NT2/D1 (cell line): ENCODE results near the gene CYP21A2.
"Not testable (repeated sequence)": the region's sequence is repeated elsewhere in the genome, so short reads cannot be mapped to it uniquely, and the experiment has no call there.

Experiments
- DNase-seq: peaks from one replicate; pipeline ENCODE4 v3.0.0-alpha.2; 2011; ENCODE audit warnings: low read depth, low spot score
- H3K27me3 ChIP-seq: 2 replicates; pipeline ENCODE4 v1.6.0; 2011; ENCODE audit warnings: mild to moderate bottlenecking; ENCODE audit not compliant: insufficient read length, insufficient read depth
- H3K36me3 ChIP-seq: 2 replicates; pipeline ENCODE4 v1.6.1; 2011; ENCODE audit warnings: mild to moderate bottlenecking, low read length, mixed read lengths; ENCODE audit not compliant: insufficient read depth, insufficient read length
- H3K4me1 ChIP-seq: 2 replicates; pipeline ENCODE4 v1.5.1; 2011; ENCODE audit not compliant: insufficient read depth, insufficient read length
- H3K4me3 ChIP-seq: 2 replicates; pipeline ENCODE4 v1.5.1; 2011; ENCODE audit warnings: low read depth; ENCODE audit not compliant: insufficient read length
- H3K9ac ChIP-seq: 2 replicates; pipeline ENCODE4 v1.6.0; 2011; ENCODE audit warnings: low read depth; ENCODE audit not compliant: insufficient read length
- H3K9me3 ChIP-seq: 2 replicates; pipeline ENCODE4 v1.5.1; 2011; ENCODE audit warnings: mild to moderate bottlenecking, low read length; ENCODE audit not compliant: insufficient read depth

CYP21A2 gene

GRCh38 chr6:32037598-32038524 is at the start of gene CYP21A2:
Gene CYP21A2 (plus strand): TSS chr6:32038415. CDS start chr6:32038423, 8 bp downstream.
- H3K4me3 ChIP-seq, H3K9ac ChIP-seq, H3K4me1 ChIP-seq, H3K36me3 ChIP-seq, DNase-seq, H3K9me3 ChIP-seq, H3K27me3 ChIP-seq: not testable (repeated sequence)

DNA sequence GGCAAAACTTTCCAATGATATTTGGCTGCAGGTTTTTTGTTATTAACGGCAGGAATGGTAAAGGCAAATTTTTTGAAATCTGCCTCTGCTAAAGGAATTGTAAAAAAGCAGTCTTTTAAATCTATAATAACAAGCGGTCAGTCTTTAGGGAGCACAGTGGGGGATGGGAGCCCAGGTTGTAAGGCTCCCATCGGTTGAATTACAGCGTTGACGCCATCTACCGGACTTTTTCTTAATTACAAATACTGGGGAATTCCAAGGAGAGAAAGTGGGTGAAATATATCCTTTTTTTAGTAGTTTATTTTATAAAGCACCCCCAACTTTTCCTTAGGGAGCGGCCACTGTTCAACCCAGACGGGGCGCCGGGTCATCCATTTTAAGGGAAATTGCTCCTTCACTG is 48.9 kb upstream of the CYP21A2 start:
- H3K9ac ChIP-seq = not testable (repeated sequence)

DNA sequence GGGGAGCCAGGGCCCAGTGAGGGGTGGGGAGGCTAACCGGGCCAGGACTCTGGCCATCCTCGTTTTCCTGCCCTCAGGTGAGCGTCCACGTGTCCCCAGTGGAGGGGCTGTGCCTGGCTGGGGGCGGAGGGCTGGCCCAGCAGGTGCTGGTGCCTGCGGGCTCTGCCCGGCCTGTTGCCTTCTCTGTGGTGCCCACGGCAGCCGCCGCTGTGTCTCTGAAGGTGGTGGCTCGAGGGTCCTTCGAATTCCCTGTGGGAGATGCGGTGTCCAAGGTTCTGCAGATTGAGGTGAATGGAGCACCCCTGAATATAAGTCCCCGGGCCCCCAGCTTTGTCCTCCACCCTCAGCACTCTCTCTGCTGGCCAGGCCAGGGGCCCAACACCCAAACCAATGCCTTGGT is 43.8 kb upstream of the CYP21A2 start:
- H3K4me3 ChIP-seq, H3K4me1 ChIP-seq, H3K36me3 ChIP-seq, DNase-seq, H3K9ac ChIP-seq, H3K9me3 ChIP-seq, H3K27me3 ChIP-seq: not testable (repeated sequence)

More for the DNA sequence above, 48.9 kb upstream of the CYP21A2 start:
- H3K4me3 ChIP-seq, H3K9me3 ChIP-seq, DNase-seq, H3K36me3 ChIP-seq, H3K27me3 ChIP-seq, H3K4me1 ChIP-seq: not testable (repeated sequence)

DNA sequence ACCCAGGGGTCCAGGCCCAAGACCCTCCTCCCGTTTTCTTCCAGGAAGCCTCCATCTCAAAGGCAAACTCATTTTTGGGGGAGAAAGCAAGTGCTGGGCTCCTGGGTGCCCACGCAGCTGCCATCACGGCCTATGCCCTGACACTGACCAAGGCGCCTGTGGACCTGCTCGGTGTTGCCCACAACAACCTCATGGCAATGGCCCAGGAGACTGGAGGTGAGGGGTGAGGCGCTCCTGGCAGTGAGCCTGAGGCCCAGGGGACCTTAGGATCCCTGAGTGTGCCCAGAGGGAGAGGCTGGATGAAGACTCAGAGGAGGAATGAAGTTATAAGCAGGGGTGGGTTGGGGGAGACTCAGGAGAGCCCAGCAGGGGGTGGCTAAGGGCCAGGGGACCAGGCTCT is 41.8 kb upstream of the CYP21A2 start:
- not testable (repeated sequence) for H3K9me3 ChIP-seq, H3K27me3 ChIP-seq, DNase-seq, H3K4me3 ChIP-seq, H3K4me1 ChIP-seq, H3K9ac ChIP-seq, H3K36me3 ChIP-seq

DNA sequence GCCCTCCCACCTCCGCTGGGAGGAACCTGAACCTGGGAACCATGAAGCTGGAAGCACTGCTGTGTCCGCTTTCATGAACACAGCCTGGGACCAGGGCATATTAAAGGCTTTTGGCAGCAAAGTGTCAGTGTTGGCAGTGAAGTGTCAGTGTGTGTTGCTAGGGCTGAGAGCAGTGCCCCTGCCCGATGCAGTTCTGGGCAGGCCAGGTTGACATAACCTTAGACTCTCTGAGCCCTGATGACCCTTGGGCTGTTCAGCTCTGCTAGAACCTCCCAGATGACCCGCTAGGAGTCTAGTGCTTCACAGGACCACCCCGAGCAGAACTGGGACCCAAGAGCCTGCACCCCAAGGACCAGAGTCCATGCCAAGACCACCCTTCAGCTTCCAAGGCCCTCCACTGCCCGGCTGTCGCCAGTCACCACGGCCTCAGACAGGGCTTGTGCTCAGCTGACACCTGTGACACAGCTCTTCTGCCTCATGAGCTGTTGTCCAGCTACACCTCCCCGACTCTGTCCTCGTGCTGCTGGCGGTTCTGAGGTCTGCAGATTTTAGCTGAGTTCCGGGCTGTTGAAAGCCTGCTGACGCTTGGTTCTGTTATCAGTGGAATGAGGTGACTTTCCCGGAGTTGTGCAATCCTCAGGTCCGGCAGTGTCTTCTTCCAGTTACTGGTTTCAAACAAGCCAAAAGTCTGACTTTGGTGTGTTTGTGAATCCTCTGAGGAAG is 35.5 kb upstream of the CYP21A2 start:
- not testable (repeated sequence) for H3K9ac ChIP-seq, H3K36me3 ChIP-seq, H3K9me3 ChIP-seq, H3K27me3 ChIP-seq, H3K4me3 ChIP-seq, DNase-seq, H3K4me1 ChIP-seq

GRCh38 chr6:32003301-32003700 is 34.9 kb upstream of the CYP21A2 start:
- H3K4me3 ChIP-seq, H3K9ac ChIP-seq, H3K9me3 ChIP-seq, H3K27me3 ChIP-seq, H3K4me1 ChIP-seq, H3K36me3 ChIP-seq, DNase-seq: not testable (repeated sequence)

DNA sequence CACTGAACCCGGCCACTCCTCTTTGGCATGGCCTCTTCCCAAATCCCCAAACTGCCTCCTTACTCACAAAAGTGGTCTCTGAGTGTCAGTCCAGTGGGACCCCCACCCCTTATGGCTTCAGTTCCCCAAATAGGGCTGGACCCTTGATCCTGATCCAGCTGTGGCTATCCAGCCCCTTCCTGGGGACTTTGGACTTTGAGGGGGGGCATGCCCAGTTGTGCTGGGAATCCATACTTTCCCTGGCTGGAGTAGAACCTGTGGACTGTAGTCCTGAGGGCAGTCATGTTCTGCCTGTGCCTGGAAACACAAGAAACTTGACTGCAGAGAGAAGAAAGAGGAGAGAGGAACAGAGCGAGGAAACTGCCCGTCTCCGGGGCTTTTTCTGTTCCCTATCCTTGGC is 33.8 kb upstream of the CYP21A2 start:
- H3K9ac ChIP-seq, H3K9me3 ChIP-seq, H3K27me3 ChIP-seq, H3K4me3 ChIP-seq, H3K4me1 ChIP-seq, H3K36me3 ChIP-seq, DNase-seq: not testable (repeated sequence)

- H3K9me3 ChIP-seq, H3K4me1 ChIP-seq, H3K9ac ChIP-seq, H3K36me3 ChIP-seq, H3K27me3 ChIP-seq, DNase-seq, H3K4me3 ChIP-seq: not testable (repeated sequence)
These were observed 33.2 kb upstream of the CYP21A2 start for GRCh38 chr6:32004864-32005537.

GRCh38 chr6:32005538-32005880 is 32.7 kb upstream of the CYP21A2 start:
- not testable (repeated sequence) for H3K4me1 ChIP-seq, H3K36me3 ChIP-seq, DNase-seq, H3K9me3 ChIP-seq, H3K27me3 ChIP-seq, H3K4me3 ChIP-seq, H3K9ac ChIP-seq

- H3K9ac ChIP-seq, H3K9me3 ChIP-seq, H3K36me3 ChIP-seq, H3K4me1 ChIP-seq, H3K27me3 ChIP-seq, DNase-seq, H3K4me3 ChIP-seq: not testable (repeated sequence)
These were observed 32.2 kb upstream of the CYP21A2 start for GRCh38 chr6:32005991-32006529.

- H3K36me3 ChIP-seq, H3K4me1 ChIP-seq, H3K27me3 ChIP-seq, DNase-seq, H3K4me3 ChIP-seq, H3K9ac ChIP-seq, H3K9me3 ChIP-seq: not testable (repeated sequence)
These were observed 31.1 kb upstream of the CYP21A2 start for GRCh38 chr6:32007086-32007485.
